ENCODE results near the gene CDH24. TPM values are rescaled to one million over a fixed set of nuclear protein-coding genes. Genes with fewer than 3 reads are reported as not detected.
A peak's percentile ranks its signal among the peaks of the same experiment; 100 is the strongest.

The CDH24 gene
- total and polyA plus RNA-seq, 10 of the 15 experiments (the other 5 are each of a cell fraction or from before 2014, with no cell fraction given), result 0.10 to 1.5 (median 0.45) TPM; not detected in 2

DNA sequence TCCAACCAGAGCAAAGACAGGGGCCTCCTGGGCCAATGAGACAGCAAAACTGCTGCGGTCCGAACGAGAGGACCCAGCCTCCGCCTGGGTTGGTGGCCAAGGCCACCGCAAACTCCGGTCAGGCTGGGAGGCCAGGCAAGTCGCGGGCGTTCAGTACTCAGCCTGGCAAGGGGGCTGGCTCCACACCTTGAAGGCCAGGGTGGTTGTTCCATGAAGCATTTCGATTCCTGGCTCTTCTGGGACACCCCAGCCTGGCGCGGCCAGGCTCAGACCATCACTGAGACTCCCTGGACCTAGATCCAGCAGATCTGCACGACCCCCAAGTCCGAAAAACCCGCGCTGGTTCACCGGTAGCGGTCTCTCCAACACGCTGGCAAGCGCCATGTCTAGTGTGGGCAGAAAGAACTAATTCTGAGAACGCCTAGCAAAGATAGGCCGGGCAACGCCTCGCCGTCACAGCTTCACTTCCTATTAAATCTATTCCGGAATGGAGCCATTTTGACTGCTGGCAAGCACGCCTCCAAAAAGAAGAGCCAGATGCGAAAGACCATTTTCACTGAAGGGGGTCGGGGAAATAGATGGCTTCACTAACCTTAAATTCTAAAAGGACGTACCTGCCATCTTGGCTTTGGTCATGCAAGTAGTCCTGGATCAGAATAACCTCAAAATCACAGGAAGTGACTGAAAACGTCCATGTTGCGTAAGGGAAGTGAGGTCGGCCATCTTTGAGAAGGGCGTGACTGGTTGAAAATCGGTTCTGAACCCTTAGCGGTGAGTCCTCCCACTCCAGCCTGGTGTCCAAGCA, 22.6 kb downstream of the CDH24 start, which contains the start of gene PSMB5 (continued):
- TF ChIP-seq, protein P1, sequence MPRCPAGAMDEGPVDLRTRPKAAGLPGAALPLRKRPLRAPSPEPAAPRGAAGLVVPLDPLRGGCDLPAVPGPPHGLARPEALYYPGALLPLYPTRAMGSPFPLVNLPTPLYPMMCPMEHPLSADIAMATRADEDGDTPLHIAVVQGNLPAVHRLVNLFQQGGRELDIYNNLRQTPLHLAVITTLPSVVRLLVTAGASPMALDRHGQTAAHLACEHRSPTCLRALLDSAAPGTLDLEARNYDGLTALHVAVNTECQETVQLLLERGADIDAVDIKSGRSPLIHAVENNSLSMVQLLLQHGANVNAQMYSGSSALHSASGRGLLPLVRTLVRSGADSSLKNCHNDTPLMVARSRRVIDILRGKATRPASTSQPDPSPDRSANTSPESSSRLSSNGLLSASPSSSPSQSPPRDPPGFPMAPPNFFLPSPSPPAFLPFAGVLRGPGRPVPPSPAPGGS (IDR thresholded peaks at IDR 0.05; ENCODE audit: borderline replicate concordance, insufficient read depth, low read depth, low read length, poor library complexity, severe bottlenecking), result no peak
- TF ChIP-seq POU2F2 (IDR thresholded peaks at IDR 0.05; ENCODE audit: borderline replicate concordance, low read depth, low read length) (peak; percentile 34; the same call in 2 of the 3 replicates), RFX5 (IDR thresholded peaks at IDR 0.05; ENCODE audit: low read depth, low read length) (peak; percentile 72), FOXK2 (IDR thresholded peaks at IDR 0.05) (0 out of 2 replicates have a peak, but pooled peaks have one; percentile 34), TAF1 (IDR thresholded peaks at IDR 0.05; ENCODE audit: borderline replicate concordance, low read depth, low read length) (peak; percentile 73; the same call in 1 of the 2 replicates), STAT3 (IDR thresholded peaks at IDR 0.05; ENCODE audit: low read depth, low read length) (0 out of 2 replicates have a peak, but pooled peaks have one; percentile 61), POLR2A (IDR thresholded peaks at IDR 0.05; ENCODE audit: low read depth, low read length) (peak; percentile 91), HCFC1 (IDR thresholded peaks at IDR 0.05; ENCODE audit: low read length) (peak; percentile 84), BCL11A (IDR thresholded peaks at IDR 0.05; ENCODE audit: low read depth, low read length) (no peak), GABPA (IDR thresholded peaks at IDR 0.05; ENCODE audit: low read depth) (peak; percentile 91), SUPT20H (IDR thresholded peaks at IDR 0.05; ENCODE audit: borderline replicate concordance, control insufficient read depth, low read depth, low read length) (no peak), CBX3 (IDR thresholded peaks at IDR 0.05; ENCODE audit: borderline replicate concordance, low read depth) (no peak), NR2C1 (IDR thresholded peaks at IDR 0.05) (peak; percentile 93), NFYB (IDR thresholded peaks at IDR 0.05; ENCODE audit: insufficient read depth, low read depth, low read length) (no peak), DPF2 (IDR thresholded peaks at IDR 0.05) (no peak), FOXM1 (IDR thresholded peaks at IDR 0.05; ENCODE audit: low read depth, low read length) (no peak), HDGF (IDR thresholded peaks at IDR 0.05) (0 out of 2 replicates have a peak, but pooled peaks have one; percentile 25), BHLHE40 (IDR thresholded peaks at IDR 0.05; ENCODE audit: borderline replicate concordance in 1 of 2, low read depth in 2 of 2, low read length in 1 of 2) (0 out of 4 replicates have a peak, but pooled peaks of 1 of the 2 experiments have one; percentile 8)
- TF ChIP-seq, protein P2, sequence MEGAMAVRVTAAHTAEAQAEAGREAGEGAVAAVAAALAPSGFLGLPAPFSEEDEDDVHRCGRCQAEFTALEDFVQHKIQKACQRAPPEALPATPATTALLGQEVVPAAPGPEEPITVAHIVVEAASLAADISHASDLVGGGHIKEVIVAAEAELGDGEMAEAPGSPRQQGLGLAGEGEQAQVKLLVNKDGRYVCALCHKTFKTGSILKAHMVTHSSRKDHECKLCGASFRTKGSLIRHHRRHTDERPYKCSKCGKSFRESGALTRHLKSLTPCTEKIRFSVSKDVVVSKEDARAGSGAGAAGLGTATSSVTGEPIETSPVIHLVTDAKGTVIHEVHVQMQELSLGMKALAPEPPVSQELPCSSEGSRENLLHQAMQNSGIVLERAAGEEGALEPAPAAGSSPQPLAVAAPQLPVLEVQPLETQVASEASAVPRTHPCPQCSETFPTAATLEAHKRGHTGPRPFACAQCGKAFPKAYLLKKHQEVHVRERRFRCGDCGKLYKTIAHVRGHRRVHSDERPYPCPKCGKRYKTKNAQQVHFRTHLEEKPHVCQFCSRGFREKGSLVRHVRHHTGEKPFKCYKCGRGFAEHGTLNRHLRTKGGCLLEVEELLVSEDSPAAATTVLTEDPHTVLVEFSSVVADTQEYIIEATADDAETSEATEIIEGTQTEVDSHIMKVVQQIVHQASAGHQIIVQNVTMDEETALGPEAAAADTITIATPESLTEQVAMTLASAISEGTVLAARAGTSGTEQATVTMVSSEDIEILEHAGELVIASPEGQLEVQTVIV (IDR thresholded peaks at IDR 0.05; ENCODE audit: borderline replicate concordance, partially characterized antibody), result peak; percentile 53
- TF ChIP-seq, protein P3, sequence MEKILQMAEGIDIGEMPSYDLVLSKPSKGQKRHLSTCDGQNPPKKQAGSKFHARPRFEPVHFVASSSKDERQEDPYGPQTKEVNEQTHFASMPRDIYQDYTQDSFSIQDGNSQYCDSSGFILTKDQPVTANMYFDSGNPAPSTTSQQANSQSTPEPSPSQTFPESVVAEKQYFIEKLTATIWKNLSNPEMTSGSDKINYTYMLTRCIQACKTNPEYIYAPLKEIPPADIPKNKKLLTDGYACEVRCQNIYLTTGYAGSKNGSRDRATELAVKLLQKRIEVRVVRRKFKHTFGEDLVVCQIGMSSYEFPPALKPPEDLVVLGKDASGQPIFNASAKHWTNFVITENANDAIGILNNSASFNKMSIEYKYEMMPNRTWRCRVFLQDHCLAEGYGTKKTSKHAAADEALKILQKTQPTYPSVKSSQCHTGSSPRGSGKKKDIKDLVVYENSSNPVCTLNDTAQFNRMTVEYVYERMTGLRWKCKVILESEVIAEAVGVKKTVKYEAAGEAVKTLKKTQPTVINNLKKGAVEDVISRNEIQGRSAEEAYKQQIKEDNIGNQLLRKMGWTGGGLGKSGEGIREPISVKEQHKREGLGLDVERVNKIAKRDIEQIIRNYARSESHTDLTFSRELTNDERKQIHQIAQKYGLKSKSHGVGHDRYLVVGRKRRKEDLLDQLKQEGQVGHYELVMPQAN (conservative IDR thresholded peaks at IDR 0.05), result peak; percentile 87
- TF ChIP-seq, protein P4, sequence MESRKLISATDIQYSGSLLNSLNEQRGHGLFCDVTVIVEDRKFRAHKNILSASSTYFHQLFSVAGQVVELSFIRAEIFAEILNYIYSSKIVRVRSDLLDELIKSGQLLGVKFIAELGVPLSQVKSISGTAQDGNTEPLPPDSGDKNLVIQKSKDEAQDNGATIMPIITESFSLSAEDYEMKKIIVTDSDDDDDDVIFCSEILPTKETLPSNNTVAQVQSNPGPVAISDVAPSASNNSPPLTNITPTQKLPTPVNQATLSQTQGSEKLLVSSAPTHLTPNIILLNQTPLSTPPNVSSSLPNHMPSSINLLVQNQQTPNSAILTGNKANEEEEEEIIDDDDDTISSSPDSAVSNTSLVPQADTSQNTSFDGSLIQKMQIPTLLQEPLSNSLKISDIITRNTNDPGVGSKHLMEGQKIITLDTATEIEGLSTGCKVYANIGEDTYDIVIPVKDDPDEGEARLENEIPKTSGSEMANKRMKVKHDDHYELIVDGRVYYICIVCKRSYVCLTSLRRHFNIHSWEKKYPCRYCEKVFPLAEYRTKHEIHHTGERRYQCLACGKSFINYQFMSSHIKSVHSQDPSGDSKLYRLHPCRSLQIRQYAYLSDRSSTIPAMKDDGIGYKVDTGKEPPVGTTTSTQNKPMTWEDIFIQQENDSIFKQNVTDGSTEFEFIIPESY (IDR thresholded peaks at IDR 0.05), result no peak
- TF ChIP-seq, protein P5, sequence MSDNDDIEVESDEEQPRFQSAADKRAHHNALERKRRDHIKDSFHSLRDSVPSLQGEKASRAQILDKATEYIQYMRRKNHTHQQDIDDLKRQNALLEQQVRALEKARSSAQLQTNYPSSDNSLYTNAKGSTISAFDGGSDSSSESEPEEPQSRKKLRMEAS (IDR thresholded peaks at IDR 0.05; ENCODE audit: low read depth, low read length), result peak; percentile 18; the same call in 1 of the 2 replicates
